ENCODE results near the gene SIGMAR1.

The SIGMAR1 gene

DNA sequence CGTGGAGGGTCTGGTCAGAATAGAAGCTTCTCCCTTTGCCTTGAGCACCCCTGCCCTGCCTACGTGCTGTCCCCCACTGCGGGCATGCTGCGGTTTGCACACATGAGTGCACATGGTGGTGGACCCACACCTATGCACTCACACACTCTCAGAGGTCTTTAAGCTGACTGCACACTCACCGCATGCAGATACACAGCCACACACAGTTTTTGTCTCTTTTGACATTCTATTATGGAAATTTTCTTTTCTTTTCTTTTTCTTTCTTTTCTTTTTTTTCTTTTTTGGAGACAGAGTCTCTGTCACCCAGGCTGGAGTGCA, 8.1 kb downstream of the SIGMAR1 start:
- H3K4me3 ChIP-seq (ENCODE audit: low read length, poor library complexity, severe bottlenecking), result no peak overlapping the region
- H3K79me2 ChIP-seq (ENCODE audit: insufficient read depth, low read length), result no peaks in the 10 kb centered on the region
- no peaks in the 10 kb centered on the region for H3K36me3 ChIP-seq (ENCODE audit: insufficient read depth, low read length)
- no peak overlapping the region for H2AFZ ChIP-seq (ENCODE audit: low read length)
- no peaks in the 10 kb centered on the region for H3K9me3 ChIP-seq (ENCODE audit: insufficient read depth, low read depth, low read length)
- no peaks in the 10 kb centered on the region for H3K4me1 ChIP-seq (ENCODE audit: insufficient read depth, low read length, poor library complexity, severe bottlenecking)
- H3K9ac ChIP-seq (ENCODE audit: low read depth, low read length, poor library complexity, severe bottlenecking), result no peak overlapping the region
- H3K9me2 ChIP-seq (replicated peaks; ENCODE audit: low read depth, low read length), result no peaks in the 10 kb centered on the region
- TF ChIP-seq, protein P1, sequence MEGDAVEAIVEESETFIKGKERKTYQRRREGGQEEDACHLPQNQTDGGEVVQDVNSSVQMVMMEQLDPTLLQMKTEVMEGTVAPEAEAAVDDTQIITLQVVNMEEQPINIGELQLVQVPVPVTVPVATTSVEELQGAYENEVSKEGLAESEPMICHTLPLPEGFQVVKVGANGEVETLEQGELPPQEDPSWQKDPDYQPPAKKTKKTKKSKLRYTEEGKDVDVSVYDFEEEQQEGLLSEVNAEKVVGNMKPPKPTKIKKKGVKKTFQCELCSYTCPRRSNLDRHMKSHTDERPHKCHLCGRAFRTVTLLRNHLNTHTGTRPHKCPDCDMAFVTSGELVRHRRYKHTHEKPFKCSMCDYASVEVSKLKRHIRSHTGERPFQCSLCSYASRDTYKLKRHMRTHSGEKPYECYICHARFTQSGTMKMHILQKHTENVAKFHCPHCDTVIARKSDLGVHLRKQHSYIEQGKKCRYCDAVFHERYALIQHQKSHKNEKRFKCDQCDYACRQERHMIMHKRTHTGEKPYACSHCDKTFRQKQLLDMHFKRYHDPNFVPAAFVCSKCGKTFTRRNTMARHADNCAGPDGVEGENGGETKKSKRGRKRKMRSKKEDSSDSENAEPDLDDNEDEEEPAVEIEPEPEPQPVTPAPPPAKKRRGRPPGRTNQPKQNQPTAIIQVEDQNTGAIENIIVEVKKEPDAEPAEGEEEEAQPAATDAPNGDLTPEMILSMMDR (conservative IDR thresholded peaks at IDR 0.05; ENCODE audit: low read length), result no peak
- TF ChIP-seq EZH2phosphoT487 (IDR thresholded peaks at IDR 0.05; ENCODE audit: borderline replicate concordance), result no peak
- H3K27me3 ChIP-seq (ENCODE audit: insufficient read depth, low read length, poor library complexity, severe bottlenecking), result peaks cover 35% of the 10 kb centered on the region
- no peaks in the 10 kb centered on the region for H3F3A ChIP-seq (ENCODE audit: low read depth)
- H3K4me2 ChIP-seq (ENCODE audit: low read depth, low read length, poor library complexity, severe bottlenecking), result no peak overlapping the region
- no peaks in the 10 kb centered on the region for H4K20me1 ChIP-seq (ENCODE audit: insufficient read depth, low read length, poor library complexity, severe bottlenecking)

DNA sequence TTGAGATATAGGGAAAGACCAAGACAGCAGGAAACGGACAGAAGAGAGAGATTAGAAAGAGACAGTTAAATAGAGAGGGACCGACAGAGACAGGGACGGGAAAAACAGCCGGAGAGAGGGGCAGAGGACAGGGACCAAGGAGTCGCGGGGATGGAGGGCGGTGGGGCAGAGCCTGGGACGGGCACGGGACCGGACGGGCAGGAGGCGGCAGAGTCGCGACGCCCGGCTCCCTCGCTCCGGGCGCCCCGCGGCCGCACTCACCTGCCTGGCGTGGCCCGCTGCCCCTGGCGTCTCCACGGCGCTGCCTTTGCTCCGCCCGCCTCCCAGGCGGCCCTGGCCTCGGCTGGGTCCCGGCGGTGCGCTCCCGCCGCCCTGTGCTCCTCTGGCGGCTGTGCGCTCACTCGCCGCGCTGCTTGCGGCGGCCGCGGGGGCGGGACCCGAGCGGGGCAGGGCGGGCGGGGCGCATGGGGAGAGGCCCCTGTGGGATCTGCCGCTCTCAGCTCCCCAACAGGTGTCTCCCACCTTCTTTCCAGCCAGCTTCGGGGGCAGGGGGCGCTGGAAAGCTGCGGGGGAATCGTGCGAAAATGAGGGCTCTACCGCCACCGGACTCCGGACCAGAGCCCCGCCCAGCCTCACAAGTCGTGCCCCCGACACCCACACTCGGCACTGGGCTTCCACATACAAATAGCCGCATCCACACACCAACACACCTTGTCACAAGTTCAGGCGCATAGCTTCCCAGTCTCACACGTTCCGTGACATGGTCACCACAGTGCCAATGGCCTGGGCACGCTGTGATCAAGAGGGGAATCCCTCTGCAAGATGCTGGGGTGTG, 8.7 kb downstream of the SIGMAR1 start, which contains the start of gene ARID3C:
Gene ARID3C (minus strand): TSS at position 411 of the 835 bp plus-strand sequence. CDS start 1,052 bp downstream, outside the sequence.
- Histone ChIP-seq H4K20me1 (ENCODE audit: insufficient read depth, low read length, poor library complexity, severe bottlenecking) (no peaks in the 10 kb centered on the region), H3F3A (ENCODE audit: low read depth) (no peaks in the 10 kb centered on the region), H3K9me3 (ENCODE audit: insufficient read depth, low read depth, low read length) (no peaks in the 10 kb centered on the region), H3K4me3 (ENCODE audit: low read length, poor library complexity, severe bottlenecking) (no peak within 1 kb of the TSS), H3K27me3 (ENCODE audit: insufficient read depth, low read length, poor library complexity, severe bottlenecking) (peaks cover 35% of the 10 kb centered on the region), H2AFZ (ENCODE audit: low read length) (no peak within 1 kb of the TSS), H3K79me2 (ENCODE audit: insufficient read depth, low read length) (no peaks in the 10 kb centered on the region), H3K4me2 (ENCODE audit: low read depth, low read length, poor library complexity, severe bottlenecking) (no peak within 1 kb of the TSS), H3K9ac (ENCODE audit: low read depth, low read length, poor library complexity, severe bottlenecking) (no peak within 1 kb of the TSS), H3K36me3 (ENCODE audit: insufficient read depth, low read length) (no peaks in the 10 kb centered on the region), H3K4me1 (ENCODE audit: insufficient read depth, low read length, poor library complexity, severe bottlenecking) (no peaks in the 10 kb centered on the region), H3K9me2 (replicated peaks; ENCODE audit: low read depth, low read length) (no peaks in the 10 kb centered on the region)
- TF ChIP-seq, protein P1 (conservative IDR thresholded peaks at IDR 0.05; ENCODE audit: low read length), result no peak
- TF ChIP-seq EZH2phosphoT487 (IDR thresholded peaks at IDR 0.05; ENCODE audit: borderline replicate concordance), result no peak

DNA sequence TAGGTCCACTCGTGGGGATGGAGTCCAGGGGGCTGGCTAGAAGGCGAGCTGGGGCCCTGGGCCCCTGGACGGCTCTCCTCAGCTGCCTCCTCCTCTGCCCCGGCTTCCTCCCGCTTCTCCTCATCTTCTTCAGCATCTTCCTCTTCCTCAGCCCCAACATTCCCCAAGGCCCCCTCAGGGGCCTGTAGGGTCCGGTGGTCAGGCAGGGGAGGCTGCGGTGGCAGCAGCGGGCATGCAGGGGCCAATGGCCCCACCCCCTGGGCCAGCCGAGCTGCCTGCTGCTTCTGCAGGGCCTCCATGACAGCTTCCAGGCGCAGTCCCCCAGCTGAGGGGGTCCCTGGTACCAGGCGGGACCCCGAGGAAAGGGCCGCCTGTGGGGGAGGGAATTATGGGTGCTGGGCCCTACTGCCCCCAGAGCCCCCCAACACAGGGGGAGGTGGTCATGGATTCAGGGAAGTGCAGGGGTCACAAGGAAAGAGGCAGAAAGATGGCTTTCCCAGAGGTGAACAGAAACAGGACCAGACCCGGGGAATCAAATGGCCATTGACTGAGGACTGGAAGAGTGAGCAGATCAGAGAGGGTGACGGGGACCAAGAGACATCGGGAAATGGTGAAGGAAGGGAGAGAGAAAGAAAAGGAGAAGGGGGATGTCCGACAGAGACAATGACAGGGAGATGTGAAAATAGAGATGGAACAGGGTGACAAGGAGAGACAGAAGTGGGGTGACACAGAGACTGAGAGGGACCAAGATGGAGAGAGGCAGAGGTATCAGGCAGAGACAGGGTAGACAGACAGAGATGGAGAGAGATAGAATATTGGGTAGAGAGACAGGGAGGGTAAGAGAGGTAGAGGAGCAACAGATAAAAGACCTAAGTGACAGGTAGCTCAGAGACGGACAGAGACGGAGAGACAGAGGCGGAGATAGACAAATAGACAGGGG, 9.6 kb downstream of the SIGMAR1 start:
- Histone ChIP-seq H3K27me3 (ENCODE audit: insufficient read depth, low read length, poor library complexity, severe bottlenecking) (peaks cover 35% of the 10 kb centered on the region), H3K79me2 (ENCODE audit: insufficient read depth, low read length) (no peaks in the 10 kb centered on the region), H3K36me3 (ENCODE audit: insufficient read depth, low read length) (no peaks in the 10 kb centered on the region), H3K4me3 (ENCODE audit: low read length, poor library complexity, severe bottlenecking) (no peak overlapping the region), H2AFZ (ENCODE audit: low read length) (no peak overlapping the region), H4K20me1 (ENCODE audit: insufficient read depth, low read length, poor library complexity, severe bottlenecking) (no peaks in the 10 kb centered on the region), H3K9me3 (ENCODE audit: insufficient read depth, low read depth, low read length) (no peaks in the 10 kb centered on the region), H3K4me1 (ENCODE audit: insufficient read depth, low read length, poor library complexity, severe bottlenecking) (no peaks in the 10 kb centered on the region), H3K9me2 (replicated peaks; ENCODE audit: low read depth, low read length) (no peaks in the 10 kb centered on the region), H3K9ac (ENCODE audit: low read depth, low read length, poor library complexity, severe bottlenecking) (no peak overlapping the region), H3F3A (ENCODE audit: low read depth) (no peaks in the 10 kb centered on the region), H3K4me2 (ENCODE audit: low read depth, low read length, poor library complexity, severe bottlenecking) (no peak overlapping the region)
- TF ChIP-seq EZH2phosphoT487 (IDR thresholded peaks at IDR 0.05; ENCODE audit: borderline replicate concordance), result no peak
- TF ChIP-seq, protein P1 (conservative IDR thresholded peaks at IDR 0.05; ENCODE audit: low read length), result no peak

Measured in Loucy (cell line).